ENCODE measurements around the gene STON2.
"Not testable (repeated sequence)": the region's sequence is repeated elsewhere in the genome, so short reads cannot be mapped to it uniquely, and the experiment has no call there.

DNA sequence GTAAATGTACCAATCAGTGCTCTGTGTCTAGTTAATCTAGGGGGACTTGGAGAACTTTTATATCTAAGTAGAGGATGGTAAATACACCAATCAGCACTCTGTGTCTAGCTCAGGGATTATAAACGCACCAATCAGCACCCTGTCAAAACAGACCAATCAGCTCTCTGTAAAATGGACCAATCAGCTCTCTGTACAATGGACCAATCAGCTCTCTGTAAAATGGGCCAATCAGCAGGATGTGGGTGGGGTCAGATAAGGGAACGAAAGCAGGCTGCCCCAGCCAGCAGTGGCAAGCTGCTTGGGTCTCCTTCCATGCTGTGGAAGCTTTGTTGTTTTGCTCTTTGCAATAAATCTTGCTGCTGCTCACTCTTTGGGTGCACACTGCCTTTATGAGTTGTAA lies 163.3 kb downstream of the STON2 start:
- TF ChIP-seq, protein P1, sequence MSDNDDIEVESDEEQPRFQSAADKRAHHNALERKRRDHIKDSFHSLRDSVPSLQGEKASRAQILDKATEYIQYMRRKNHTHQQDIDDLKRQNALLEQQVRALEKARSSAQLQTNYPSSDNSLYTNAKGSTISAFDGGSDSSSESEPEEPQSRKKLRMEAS (IDR thresholded peaks at IDR 0.05) = not testable (repeated sequence)
- TF ChIP-seq GABPA (IDR thresholded peaks at IDR 0.05 in 1 of 2, conservative IDR thresholded peaks at IDR 0.05 in 1 of 2) = not testable (repeated sequence)
